GM23248 (cell line): ENCODE data around the gene STMP1. TPM values are rescaled to one million over a fixed set of nuclear protein-coding genes. Genes with fewer than 3 reads are reported as not detected.
A peak's percentile ranks its signal among the peaks of the same experiment; 100 is the strongest.

Experiments
- DNase-seq: peaks from one replicate; pipeline ENCODE4 v3.0.0-alpha.2; 2015
- H2AFZ ChIP-seq: fragments of 200-600 bp; sonication (generic); 2 replicates; pipeline ENCODE4 v1.6.1; 2016; ENCODE audit warnings: antibody characterized with exemption
- H3F3A ChIP-seq: fragments of 200-600 bp; sonication (generic); 2 replicates; pipeline ENCODE4 v1.6.1; 2016; ENCODE audit warnings: mild to moderate bottlenecking, antibody characterized with exemption, mixed run types; ENCODE audit not compliant: insufficient read depth
- H3K27ac ChIP-seq: fragments of 200-600 bp; sonication (generic); 2 replicates; pipeline ENCODE4 v1.5.1; 2016; ENCODE audit warnings: mild to moderate bottlenecking
- H3K27me3 ChIP-seq: fragments of 200-600 bp; sonication (generic); replicated peaks from 2 replicates; pipeline ENCODE4 v1.6.1; 2016; ENCODE audit warnings: mild to moderate bottlenecking; ENCODE audit not compliant: insufficient read depth
- H3K36me3 ChIP-seq: fragments of 200-600 bp; sonication (generic); 2 replicates; pipeline ENCODE4 v1.6.1; 2016; ENCODE audit warnings: low read depth, mild to moderate bottlenecking
- H3K4me1 ChIP-seq: fragments of 200-600 bp; sonication (generic); 2 replicates; pipeline ENCODE4 v1.6.1; 2016; ENCODE audit warnings: mild to moderate bottlenecking; ENCODE audit not compliant: insufficient read depth
- H3K4me2 ChIP-seq: fragments of 200-600 bp; sonication (generic); one replicate; pipeline ENCODE4 v1.6.1; 2016; ENCODE audit warnings: mild to moderate bottlenecking; ENCODE audit not compliant: unreplicated experiment
- H3K4me3 ChIP-seq: fragments of 200-600 bp; sonication (generic); 2 replicates; pipeline ENCODE4 v1.5.1; 2016; ENCODE audit warnings: mild to moderate bottlenecking
- H3K79me2 ChIP-seq: fragments of 200-600 bp; sonication (generic); 2 replicates; pipeline ENCODE4 v1.6.1; 2016; ENCODE audit warnings: mild to moderate bottlenecking; ENCODE audit not compliant: insufficient read depth
- H3K9ac ChIP-seq: fragments of 200-600 bp; sonication (generic); 2 replicates; pipeline ENCODE4 v1.6.1; 2016; ENCODE audit warnings: mild to moderate bottlenecking
- H3K9me2 ChIP-seq: fragments of 200-600 bp; sonication (generic); 2 replicates; pipeline ENCODE4 v1.6.1; 2016; ENCODE audit warnings: mixed run types, mild to moderate bottlenecking, moderate library complexity; ENCODE audit not compliant: insufficient read depth
- H3K9me3 ChIP-seq: fragments of 200-600 bp; sonication (generic); one replicate; pipeline ENCODE4 v1.6.1; 2017; ENCODE audit warnings: low read depth
- H4K20me1 ChIP-seq: fragments of 200-600 bp; sonication (generic); 2 replicates; pipeline ENCODE4 v1.6.0; 2016; ENCODE audit not compliant: insufficient read depth
- EZH2 ChIP-seq: fragments of 200-600 bp; sonication (generic); IDR thresholded peaks from 2 replicates; pipeline ENCODE4 v1.6.1; 2018; ENCODE audit warnings: antibody characterized with exemption, mild to moderate bottlenecking; ENCODE audit not compliant: insufficient read depth, poor library complexity, severe bottlenecking
- EZH2phosphoT487 ChIP-seq: fragments of 200-600 bp; sonication (generic); IDR thresholded peaks from 2 replicates; pipeline ENCODE4 v1.6.1; 2018; ENCODE audit warnings: antibody characterized with exemption, moderate library complexity, mild to moderate bottlenecking, low read depth; ENCODE audit not compliant: insufficient read depth
- WGBS, 2 experiments: methylation state at CpG; one replicate each; pipeline ENCODE4 v1.1.6; 2015 to 2017; ENCODE audit warnings: low lambda C conversion rate in 2 of 2, low coverage in 1 of 2; ENCODE audit errors: missing lambda C conversion rate in 2 of 2; 5-methylcytosine and 5-hydroxymethylcytosine counted together
- in situ Hi-C: fragments of 300-500 bp; cut with MboI; formaldehyde crosslinking; loops from 2 replicates; pipeline ENCODE4 v1.15.0; 2020
- polyA plus RNA-seq: library from polyadenylated mRNA; unstranded; fragments of >200 nt; fragmentation: Nextera tagmentation; extraction: Ambion mirVana; gene quantifications from 2 replicates; pipeline ENCODE4 v1.2.1, GENCODE V29; 2016
- total RNA-seq: library from RNA; depleted of rRNA; stranded (reverse); fragments of >200 nt; shearing (Covaris generic); gene quantifications from 2 replicates; pipeline ENCODE4 v1.2.3, GENCODE V29; 2014

Gene STMP1
- total and polyA plus RNA-seq, 2 experiments from 2014 or later: 16.9 to 97.0 TPM

- no peak for DNase-seq
- TF ChIP-seq EZH2 (no peak), EZH2phosphoT487 (no peak)
- in situ Hi-C loops: no loop called here
- Histone ChIP-seq H2AFZ (no peak overlapping the region), H3K9me2 (no peaks in the 10 kb centered on the region), H3K27ac (no peak overlapping the region), H3K9ac (no peak overlapping the region), H3K79me2 (no peaks in the 10 kb centered on the region), H3K4me2 (no peak overlapping the region), H3K27me3 (no peaks in the 10 kb centered on the region), H3K9me3 (no peaks in the 10 kb centered on the region), H3K4me3 (no peak overlapping the region), H3K36me3 (no peaks in the 10 kb centered on the region), H3K4me1 (peaks cover 31% of the 10 kb centered on the region), H4K20me1 (no peaks in the 10 kb centered on the region), H3F3A (peaks cover 25% of the 10 kb centered on the region)
- WGBS, 2 experiments: 42 to 52% methylated on average over 4 of the region's 4 CpGs
Measured at GRCh38 chr7:135712182-135712782, 50.0 kb downstream of the STMP1 start.

- Histone ChIP-seq H3K27ac (no peak overlapping the region), H3K4me2 (no peak overlapping the region), H3F3A (peaks cover 30% of the 10 kb centered on the region), H3K4me1 (peaks cover 32% of the 10 kb centered on the region), H3K4me3 (no peak overlapping the region), H4K20me1 (no peaks in the 10 kb centered on the region), H3K9me2 (no peaks in the 10 kb centered on the region), H3K79me2 (no peaks in the 10 kb centered on the region), H3K9me3 (no peaks in the 10 kb centered on the region), H3K27me3 (no peaks in the 10 kb centered on the region), H3K36me3 (no peaks in the 10 kb centered on the region), H2AFZ (no peak overlapping the region), H3K9ac (no peak overlapping the region)
- TF ChIP-seq EZH2phosphoT487 (no peak), EZH2 (no peak)
- in situ Hi-C loops: no loop called here
- WGBS, 2 experiments: 90 to 93% methylated on average over 7 of the region's 7 CpGs
- no peak for DNase-seq
Measured at GRCh38 chr7:135712796-135713195, 50.5 kb downstream of the STMP1 start.

DNA sequence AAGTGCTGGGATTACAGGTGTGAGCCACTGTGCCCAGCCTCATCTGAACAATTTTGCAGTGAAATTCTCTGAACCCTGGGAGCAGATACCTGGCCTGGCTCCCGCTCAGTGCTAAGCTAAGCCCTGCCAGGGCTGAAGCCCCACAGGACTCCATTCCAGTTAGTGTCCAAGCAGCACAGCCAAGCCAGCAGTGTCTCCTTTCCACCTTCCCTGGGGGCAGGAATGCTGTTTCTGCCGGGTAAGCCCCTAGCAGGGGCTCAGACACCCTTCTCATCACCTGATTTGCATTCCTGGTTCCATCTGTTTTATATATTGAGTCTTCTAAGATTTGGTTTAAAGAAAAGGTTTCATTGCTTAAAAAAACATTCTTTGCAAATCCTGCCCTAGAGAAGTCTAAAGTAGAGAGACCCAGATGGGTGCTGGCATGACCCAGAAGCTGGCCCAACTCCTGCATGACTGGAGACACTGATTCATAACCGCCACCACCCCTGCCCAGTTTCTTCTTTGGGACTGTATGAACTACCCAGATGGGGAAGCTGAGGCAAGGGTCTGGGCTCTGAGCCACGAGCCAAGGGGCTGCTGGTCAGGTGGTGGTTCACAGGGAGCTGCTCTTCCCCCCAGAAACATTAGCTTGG, 51.6 kb downstream of the STMP1 start:
- in situ Hi-C loops: no loop called here
- no peak overlapping the region for H3K4me3 ChIP-seq
- peak overlapping the region; percentile 61 for H3K9ac ChIP-seq

GRCh38 chr7:135714534-135715009, 52.3 kb downstream of the STMP1 start:
- in situ Hi-C loops: no loop called here
- no peak for TF ChIP-seq EZH2phosphoT487
- TF ChIP-seq EZH2: no peak
- peak; percentile 90 for DNase-seq
- Histone ChIP-seq H2AFZ (no peak overlapping the region), H4K20me1 (no peaks in the 10 kb centered on the region), H3K27ac (peak overlapping the region; percentile 81), H3K79me2 (no peaks in the 10 kb centered on the region), H3K27me3 (no peaks in the 10 kb centered on the region), H3K9me3 (no peaks in the 10 kb centered on the region), H3K9me2 (no peaks in the 10 kb centered on the region), H3K4me1 (peaks cover 32% of the 10 kb centered on the region), H3K4me2 (peak overlapping the region; percentile 24), H3K36me3 (no peaks in the 10 kb centered on the region), H3F3A (peaks cover 30% of the 10 kb centered on the region), H3K9ac (peak overlapping the region; percentile 61), H3K4me3 (no peak overlapping the region)
- WGBS, 2 experiments: 48 to 54% methylated on average over 18 to 20 of the region's 20 CpGs

More for the DNA sequence above, 51.6 kb downstream of the STMP1 start:
- 39 to 47% methylated on average over 4 of the region's 4 CpGs for WGBS, 2 experiments
- no peaks in the 10 kb centered on the region for H3K79me2 ChIP-seq
- no peak for TF ChIP-seq EZH2
- TF ChIP-seq EZH2phosphoT487: no peak
- H3K36me3 ChIP-seq: no peaks in the 10 kb centered on the region
- peaks cover 30% of the 10 kb centered on the region for H3F3A ChIP-seq
- peak; percentile 73 for DNase-seq
- H3K27me3 ChIP-seq: no peaks in the 10 kb centered on the region
- H3K9me3 ChIP-seq: no peaks in the 10 kb centered on the region
- no peaks in the 10 kb centered on the region for H4K20me1 ChIP-seq
- H2AFZ ChIP-seq: no peak overlapping the region
- no peaks in the 10 kb centered on the region for H3K9me2 ChIP-seq
- H3K4me2 ChIP-seq: peak overlapping the region; percentile 24
- peaks cover 32% of the 10 kb centered on the region for H3K4me1 ChIP-seq
- H3K27ac ChIP-seq: peak overlapping the region; percentile 81
